HL-60 (cell line): ENCODE data around the gene MIPOL1.

Experiments
- DNase-seq, 2 experiments: peaks; one replicate each; pipeline ENCODE4 v3.0.0-alpha.2; 2010 to 2020; ENCODE audit warnings: low read depth in 1 of 2, low spot score in 1 of 2
- H3K27ac ChIP-seq: fragments of 250-450 bp; sonication (Bioruptor Pico); replicated peaks from 2 replicates; pipeline ENCODE4 v1.5.1; 2020; ENCODE audit warnings: mild to moderate bottlenecking, moderate library complexity
- H3K27me3 ChIP-seq: fragments of 250-450 bp; sonication (Bioruptor Pico); 2 replicates; pipeline ENCODE4 v1.5.1; 2021; ENCODE audit warnings: mild to moderate bottlenecking, moderate library complexity; ENCODE audit not compliant: insufficient read depth, poor library complexity, severe bottlenecking
- H3K4me3 ChIP-seq: replicated peaks from 2 replicates; pipeline ENCODE4 v1.5.1; 2011; ENCODE audit warnings: mild to moderate bottlenecking, control low read depth, low read length; ENCODE audit not compliant: insufficient read depth
- GABPA ChIP-seq: IDR thresholded peaks from 2 replicates; pipeline ENCODE4 v1.6.1; 2012; ENCODE audit warnings: low read depth
- POLR2AphosphoS5 ChIP-seq: IDR thresholded peaks from 2 replicates; pipeline ENCODE4 v1.6.1; 2012; ENCODE audit warnings: low read depth
- SPI1 ChIP-seq: IDR thresholded peaks from 2 replicates; pipeline ENCODE4 v1.6.1; 2012; ENCODE audit warnings: low read depth, mild to moderate bottlenecking, borderline replicate concordance
- TF ChIP-seq, protein P1 (sequence below): IDR thresholded peaks from 2 replicates; pipeline ENCODE4 v1.6.1; 2012; ENCODE audit warnings: low read depth; ENCODE audit not compliant: insufficient replicate concordance
- TF ChIP-seq, protein P2 (sequence below): IDR thresholded peaks from one replicate; pipeline ENCODE4 v1.5.1; 2011; ENCODE audit warnings: low read length, control low read depth, inconsistent platforms; ENCODE audit not compliant: insufficient read depth

Gene MIPOL1

DNA sequence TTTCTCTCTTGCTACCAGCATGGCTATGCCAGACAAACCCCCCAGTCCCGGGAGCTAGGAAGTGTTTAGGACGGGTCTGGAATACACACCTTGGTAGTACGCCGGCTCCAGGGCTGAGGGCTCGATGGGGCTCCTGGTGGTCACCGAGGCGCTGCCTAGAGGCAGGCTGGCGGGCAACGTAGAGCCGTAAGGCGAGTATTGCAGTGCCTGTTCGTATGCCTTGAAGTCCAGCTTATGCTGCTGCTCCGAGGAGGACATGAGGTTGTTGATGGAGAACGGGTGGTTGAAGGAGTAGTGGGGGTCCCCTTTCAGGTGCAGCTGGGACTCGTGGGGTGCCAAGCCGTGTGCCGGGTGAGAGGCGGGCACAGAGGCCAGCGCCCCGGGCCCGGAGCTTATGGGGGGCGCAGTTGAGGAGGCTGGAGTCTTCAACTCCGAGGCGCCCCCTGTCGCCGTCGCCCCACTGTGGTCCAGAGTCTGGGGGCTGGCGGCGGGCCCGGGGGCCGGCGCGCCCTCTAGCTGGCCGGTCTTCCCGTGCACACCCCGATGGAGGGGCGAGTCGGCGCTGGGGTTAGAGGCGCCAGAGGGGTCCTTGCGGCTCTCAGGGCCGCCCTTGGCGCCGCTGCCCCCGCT, 393.7 kb downstream of the MIPOL1 start:
- H3K4me3 ChIP-seq: no peak overlapping the region
- no peak overlapping the region for H3K27ac ChIP-seq
- TF ChIP-seq, protein P1, sequence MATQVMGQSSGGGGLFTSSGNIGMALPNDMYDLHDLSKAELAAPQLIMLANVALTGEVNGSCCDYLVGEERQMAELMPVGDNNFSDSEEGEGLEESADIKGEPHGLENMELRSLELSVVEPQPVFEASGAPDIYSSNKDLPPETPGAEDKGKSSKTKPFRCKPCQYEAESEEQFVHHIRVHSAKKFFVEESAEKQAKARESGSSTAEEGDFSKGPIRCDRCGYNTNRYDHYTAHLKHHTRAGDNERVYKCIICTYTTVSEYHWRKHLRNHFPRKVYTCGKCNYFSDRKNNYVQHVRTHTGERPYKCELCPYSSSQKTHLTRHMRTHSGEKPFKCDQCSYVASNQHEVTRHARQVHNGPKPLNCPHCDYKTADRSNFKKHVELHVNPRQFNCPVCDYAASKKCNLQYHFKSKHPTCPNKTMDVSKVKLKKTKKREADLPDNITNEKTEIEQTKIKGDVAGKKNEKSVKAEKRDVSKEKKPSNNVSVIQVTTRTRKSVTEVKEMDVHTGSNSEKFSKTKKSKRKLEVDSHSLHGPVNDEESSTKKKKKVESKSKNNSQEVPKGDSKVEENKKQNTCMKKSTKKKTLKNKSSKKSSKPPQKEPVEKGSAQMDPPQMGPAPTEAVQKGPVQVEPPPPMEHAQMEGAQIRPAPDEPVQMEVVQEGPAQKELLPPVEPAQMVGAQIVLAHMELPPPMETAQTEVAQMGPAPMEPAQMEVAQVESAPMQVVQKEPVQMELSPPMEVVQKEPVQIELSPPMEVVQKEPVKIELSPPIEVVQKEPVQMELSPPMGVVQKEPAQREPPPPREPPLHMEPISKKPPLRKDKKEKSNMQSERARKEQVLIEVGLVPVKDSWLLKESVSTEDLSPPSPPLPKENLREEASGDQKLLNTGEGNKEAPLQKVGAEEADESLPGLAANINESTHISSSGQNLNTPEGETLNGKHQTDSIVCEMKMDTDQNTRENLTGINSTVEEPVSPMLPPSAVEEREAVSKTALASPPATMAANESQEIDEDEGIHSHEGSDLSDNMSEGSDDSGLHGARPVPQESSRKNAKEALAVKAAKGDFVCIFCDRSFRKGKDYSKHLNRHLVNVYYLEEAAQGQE: no peak
- no peak for TF ChIP-seq SPI1
- TF ChIP-seq, protein P2, sequence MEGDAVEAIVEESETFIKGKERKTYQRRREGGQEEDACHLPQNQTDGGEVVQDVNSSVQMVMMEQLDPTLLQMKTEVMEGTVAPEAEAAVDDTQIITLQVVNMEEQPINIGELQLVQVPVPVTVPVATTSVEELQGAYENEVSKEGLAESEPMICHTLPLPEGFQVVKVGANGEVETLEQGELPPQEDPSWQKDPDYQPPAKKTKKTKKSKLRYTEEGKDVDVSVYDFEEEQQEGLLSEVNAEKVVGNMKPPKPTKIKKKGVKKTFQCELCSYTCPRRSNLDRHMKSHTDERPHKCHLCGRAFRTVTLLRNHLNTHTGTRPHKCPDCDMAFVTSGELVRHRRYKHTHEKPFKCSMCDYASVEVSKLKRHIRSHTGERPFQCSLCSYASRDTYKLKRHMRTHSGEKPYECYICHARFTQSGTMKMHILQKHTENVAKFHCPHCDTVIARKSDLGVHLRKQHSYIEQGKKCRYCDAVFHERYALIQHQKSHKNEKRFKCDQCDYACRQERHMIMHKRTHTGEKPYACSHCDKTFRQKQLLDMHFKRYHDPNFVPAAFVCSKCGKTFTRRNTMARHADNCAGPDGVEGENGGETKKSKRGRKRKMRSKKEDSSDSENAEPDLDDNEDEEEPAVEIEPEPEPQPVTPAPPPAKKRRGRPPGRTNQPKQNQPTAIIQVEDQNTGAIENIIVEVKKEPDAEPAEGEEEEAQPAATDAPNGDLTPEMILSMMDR: no peak
- TF ChIP-seq GABPA: no peak
- TF ChIP-seq POLR2AphosphoS5: no peak
- DNase-seq: no peak
- H3K27me3 ChIP-seq: peaks cover 54% of the 10 kb centered on the region

DNA sequence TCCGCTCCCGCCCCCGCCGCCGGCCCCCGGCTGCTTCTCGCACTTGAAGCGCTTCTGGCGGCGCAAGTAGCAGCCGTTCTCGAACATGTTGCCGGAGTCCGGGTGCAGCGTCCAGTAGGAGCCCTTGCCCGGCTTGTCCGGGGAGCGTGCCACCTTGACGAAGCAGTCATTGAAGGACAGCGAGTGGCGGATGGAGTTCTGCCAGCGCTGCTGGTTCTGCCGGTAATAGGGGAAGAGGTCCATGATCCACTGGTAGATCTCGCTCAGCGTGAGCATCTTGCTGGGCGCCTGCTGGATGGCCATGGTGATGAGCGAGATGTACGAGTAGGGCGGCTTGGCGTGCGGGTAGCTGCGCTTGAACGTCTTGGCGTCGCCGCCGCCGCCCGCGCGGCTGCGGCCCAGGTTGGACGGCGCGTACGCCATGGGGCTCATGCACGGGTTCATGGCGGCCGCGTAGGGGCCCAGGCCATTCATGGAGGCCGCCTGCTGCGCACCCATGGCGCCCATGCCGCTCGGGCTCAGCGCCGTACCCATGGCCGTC, 394.3 kb downstream of the MIPOL1 start:
- Histone ChIP-seq H3K27ac (no peak overlapping the region), H3K4me3 (no peak overlapping the region), H3K27me3 (peaks cover 60% of the 10 kb centered on the region)
- TF ChIP-seq GABPA: no peak
- TF ChIP-seq, protein P2: no peak
- no peak for TF ChIP-seq POLR2AphosphoS5
- DNase-seq: no peak

DNA sequence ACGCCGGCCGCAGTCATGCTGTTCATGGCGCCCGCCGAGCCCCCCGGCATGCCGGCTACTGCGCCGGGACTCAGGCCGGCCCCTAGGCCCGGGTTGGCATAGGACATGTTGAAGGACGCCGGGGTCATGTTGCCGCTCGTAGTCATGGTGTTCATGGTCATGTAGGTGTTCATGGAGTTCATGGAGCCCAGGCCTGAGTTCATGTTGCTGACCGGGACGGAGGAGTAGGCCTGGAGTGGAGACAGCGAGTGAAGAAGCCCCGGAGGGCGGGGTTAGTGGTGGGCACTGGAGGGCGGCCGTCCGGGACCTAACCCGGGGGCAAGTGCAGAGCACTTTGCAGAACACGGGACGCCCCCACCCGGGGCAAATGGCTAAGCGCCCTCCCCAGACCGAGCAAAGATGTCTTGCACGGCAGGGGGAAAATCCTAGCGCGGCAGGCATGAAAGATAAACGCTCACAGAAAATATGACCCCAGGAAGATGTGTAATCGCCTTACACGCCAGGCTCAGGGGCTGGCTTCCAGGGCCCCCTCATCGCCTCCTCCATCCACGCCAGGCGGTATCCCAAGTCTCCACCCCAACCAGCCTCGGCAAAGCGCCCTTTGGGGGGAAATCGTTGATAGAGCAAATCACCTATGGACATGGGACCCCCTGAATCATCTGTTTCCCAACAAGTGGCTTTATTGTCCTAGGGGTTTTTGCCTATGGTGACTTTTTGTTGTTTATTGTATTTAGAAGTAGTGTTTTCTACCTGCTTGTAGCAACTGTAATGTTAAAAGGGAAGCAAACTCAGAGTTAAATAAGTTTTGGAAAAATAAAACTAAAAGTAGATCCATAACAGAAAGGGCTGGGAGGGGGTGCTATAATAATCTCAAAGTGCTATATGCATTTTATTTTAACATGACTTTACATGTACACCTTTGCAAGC, 395.0 kb downstream of the MIPOL1 start:
- TF ChIP-seq, protein P2: no peak
- TF ChIP-seq, protein P1: no peak
- TF ChIP-seq POLR2AphosphoS5 (no peak), SPI1 (no peak), GABPA (no peak)
- no peak for DNase-seq
- Histone ChIP-seq H3K27ac (no peak overlapping the region), H3K27me3 (peaks cover 60% of the 10 kb centered on the region), H3K4me3 (no peak overlapping the region)
